PC-3 (cell line): ENCODE measurements around the gene ATG14.

Source experiments
- EZH2 ChIP-seq: fragments of 300-600 bp; sonication (generic); IDR thresholded peaks from one replicate; pipeline ENCODE4 v1.6.1; 2017; ENCODE audit warnings: antibody characterized with exemption, mild to moderate bottlenecking, low read length; ENCODE audit not compliant: unreplicated experiment
- TF ChIP-seq, protein P1 (sequence below): fragments of 300-600 bp; sonication (generic); conservative IDR thresholded peaks from 2 replicates; pipeline ENCODE4 v1.5.1; 2017; ENCODE audit warnings: antibody characterized with exemption, low read depth, mild to moderate bottlenecking, low read length

DNA sequence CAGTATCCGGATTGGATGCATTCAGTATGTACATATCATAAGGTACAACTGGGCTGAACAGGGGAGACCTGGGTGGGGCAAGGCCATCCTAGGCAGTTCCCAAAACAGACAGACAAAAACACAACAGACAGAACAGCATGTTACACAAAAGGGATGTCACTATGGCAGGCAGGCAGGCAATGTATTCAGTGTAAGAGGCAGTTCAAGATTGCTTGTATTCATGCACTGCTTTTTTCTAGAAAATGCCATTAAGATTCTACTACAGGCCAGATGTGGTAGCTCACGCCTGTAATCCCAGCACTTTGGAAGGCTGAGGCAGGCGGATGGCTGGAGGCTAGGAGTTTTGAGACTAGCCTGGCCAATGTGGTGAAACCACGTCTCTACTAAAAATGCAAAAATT, 25.3 kb upstream of the ATG14 start:
- TF ChIP-seq, protein P1, sequence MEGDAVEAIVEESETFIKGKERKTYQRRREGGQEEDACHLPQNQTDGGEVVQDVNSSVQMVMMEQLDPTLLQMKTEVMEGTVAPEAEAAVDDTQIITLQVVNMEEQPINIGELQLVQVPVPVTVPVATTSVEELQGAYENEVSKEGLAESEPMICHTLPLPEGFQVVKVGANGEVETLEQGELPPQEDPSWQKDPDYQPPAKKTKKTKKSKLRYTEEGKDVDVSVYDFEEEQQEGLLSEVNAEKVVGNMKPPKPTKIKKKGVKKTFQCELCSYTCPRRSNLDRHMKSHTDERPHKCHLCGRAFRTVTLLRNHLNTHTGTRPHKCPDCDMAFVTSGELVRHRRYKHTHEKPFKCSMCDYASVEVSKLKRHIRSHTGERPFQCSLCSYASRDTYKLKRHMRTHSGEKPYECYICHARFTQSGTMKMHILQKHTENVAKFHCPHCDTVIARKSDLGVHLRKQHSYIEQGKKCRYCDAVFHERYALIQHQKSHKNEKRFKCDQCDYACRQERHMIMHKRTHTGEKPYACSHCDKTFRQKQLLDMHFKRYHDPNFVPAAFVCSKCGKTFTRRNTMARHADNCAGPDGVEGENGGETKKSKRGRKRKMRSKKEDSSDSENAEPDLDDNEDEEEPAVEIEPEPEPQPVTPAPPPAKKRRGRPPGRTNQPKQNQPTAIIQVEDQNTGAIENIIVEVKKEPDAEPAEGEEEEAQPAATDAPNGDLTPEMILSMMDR, result no peak
- no peak for TF ChIP-seq EZH2
